ENCODE measurements around the gene ADARB2. TPM values are rescaled to one million over a fixed set of nuclear protein-coding genes. Genes with fewer than 3 reads are reported as not detected.

The ADARB2 gene
- total and polyA plus RNA-seq, 2 experiments from 2014 or later, result 2.0 to 5.0 TPM

- Histone ChIP-seq H3K4me1 (ENCODE audit: insufficient read depth) (no peaks in the 10 kb centered on the region), H4K20me1 (replicated peaks; ENCODE audit: insufficient read depth) (no peaks in the 10 kb centered on the region), H3K9me2 (ENCODE audit: insufficient read depth) (no peaks in the 10 kb centered on the region), H2AFZ (no peak overlapping the region), H3K27me3 (ENCODE audit: insufficient read depth) (no peaks in the 10 kb centered on the region), H3K27ac (ENCODE audit: low read depth) (no peak overlapping the region), H3F3A (replicated peaks; ENCODE audit: low read depth) (no peaks in the 10 kb centered on the region), H3K79me2 (replicated peaks; ENCODE audit: insufficient read depth) (no peaks in the 10 kb centered on the region), H3K4me2 (no peak overlapping the region), H3K36me3 (ENCODE audit: insufficient read depth) (no peaks in the 10 kb centered on the region), H3K4me3 (no peak overlapping the region)
- H3K9me3 Mint-ChIP-seq, result no peaks in the 10 kb centered on the region
- peaks cover 5% of the 10 kb centered on the region for H3K27me3 Mint-ChIP-seq (ENCODE audit: insufficient read depth, low read depth, poor library complexity)
- H3K27ac Mint-ChIP-seq, result no peak overlapping the region
- H3K4me1 Mint-ChIP-seq, result peaks cover 14% of the 10 kb centered on the region
- DNase-seq (ENCODE audit: low spot score) (peak; percentile 46), ATAC-seq (peak; percentile 75)
- no peak overlapping the region for H3K4me3 Mint-ChIP-seq
- H3K36me3 Mint-ChIP-seq (ENCODE audit: low read depth), result peaks cover 9% of the 10 kb centered on the region; the same call in 2 of the 3 replicates
- peak in 1 of 2 experiments; percentile 22; a peak in 1 of 4 replicates for TF ChIP-seq CTCF (conservative IDR thresholded peaks at IDR 0.05; ENCODE audit: low read depth in 2 of 2)
- TF ChIP-seq ZNF114 (CRISPR knock-in tag; IDR thresholded peaks at IDR 0.05), result no peak
- TF ChIP-seq POLR2AphosphoS5 (IDR thresholded peaks at IDR 0.05; ENCODE audit: low read depth), result no peak
- TF ChIP-seq ZNF331 (CRISPR knock-in tag; IDR thresholded peaks at IDR 0.05; ENCODE audit: low read depth), result no peak
- TF ChIP-seq ETS1 (IDR thresholded peaks at IDR 0.05), result no peak
- TF ChIP-seq REST (IDR thresholded peaks at IDR 0.05; ENCODE audit: unreplicated experiment), result no peak
These were observed 107.8 kb downstream of the ADARB2 start for GRCh38 chr10:1629326-1630198.

GRCh38 chr10:1628757-1629156 lies 108.6 kb downstream of the ADARB2 start:
- Mint-ChIP-seq H3K27me3 (ENCODE audit: insufficient read depth, low read depth, poor library complexity) (peaks cover 5% of the 10 kb centered on the region), H3K36me3 (ENCODE audit: low read depth) (peaks cover 9% of the 10 kb centered on the region; the same call in 2 of the 3 replicates), H3K27ac (no peak overlapping the region), H3K9me3 (no peaks in the 10 kb centered on the region), H3K4me1 (peaks cover 14% of the 10 kb centered on the region), H3K4me3 (no peak overlapping the region)
- no peaks in the 10 kb centered on the region for H3K79me2 ChIP-seq (replicated peaks; ENCODE audit: insufficient read depth)
- no peaks in the 10 kb centered on the region for H3K9me2 ChIP-seq (ENCODE audit: insufficient read depth)
- no peak overlapping the region for H3K4me3 ChIP-seq
- DNase-seq (ENCODE audit: low spot score) (no peak), ATAC-seq (no peak)
- no peaks in the 10 kb centered on the region for H3K36me3 ChIP-seq (ENCODE audit: insufficient read depth)
- H3K27ac ChIP-seq (ENCODE audit: low read depth), result no peak overlapping the region
- no peaks in the 10 kb centered on the region for H3F3A ChIP-seq (replicated peaks; ENCODE audit: low read depth)
- H3K4me2 ChIP-seq, result no peak overlapping the region
- H3K4me1 ChIP-seq (ENCODE audit: insufficient read depth), result no peaks in the 10 kb centered on the region
- no peaks in the 10 kb centered on the region for H3K27me3 ChIP-seq (ENCODE audit: insufficient read depth)
- H4K20me1 ChIP-seq (replicated peaks; ENCODE audit: insufficient read depth), result no peaks in the 10 kb centered on the region
- no peak overlapping the region for H2AFZ ChIP-seq
- TF ChIP-seq ZNF462 (CRISPR knock-in tag; IDR thresholded peaks at IDR 0.05), result no peak
- TF ChIP-seq EZH2phosphoT487 (IDR thresholded peaks at IDR 0.05; ENCODE audit: unreplicated experiment), result no peak
